ENCODE data around the gene TRAPPC2.
"Not testable (repeated sequence)": the region's sequence is repeated elsewhere in the genome, so short reads cannot be mapped to it uniquely, and the experiment has no call there.

The TRAPPC2 gene

DNA sequence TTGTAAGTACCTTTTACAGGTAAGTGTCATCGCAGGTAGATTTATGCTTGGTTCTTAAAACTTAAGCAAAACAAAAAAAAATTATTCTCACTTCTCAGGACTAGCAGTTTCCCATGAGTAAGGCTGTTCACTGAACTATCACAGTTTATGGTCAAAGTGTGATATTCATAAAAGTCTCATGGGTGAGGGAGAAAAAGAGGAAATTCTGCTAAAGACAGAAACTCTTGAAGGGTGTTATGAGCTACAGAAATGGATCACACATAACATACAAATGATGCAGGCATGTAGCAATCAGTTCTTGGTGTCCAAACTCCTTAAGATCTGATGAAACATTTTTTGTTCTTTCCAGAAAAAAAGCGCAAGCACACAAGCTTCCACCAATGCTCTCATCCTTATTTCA is 37.0 kb downstream of the TRAPPC2 start:
- no peak for DNase-seq

DNA sequence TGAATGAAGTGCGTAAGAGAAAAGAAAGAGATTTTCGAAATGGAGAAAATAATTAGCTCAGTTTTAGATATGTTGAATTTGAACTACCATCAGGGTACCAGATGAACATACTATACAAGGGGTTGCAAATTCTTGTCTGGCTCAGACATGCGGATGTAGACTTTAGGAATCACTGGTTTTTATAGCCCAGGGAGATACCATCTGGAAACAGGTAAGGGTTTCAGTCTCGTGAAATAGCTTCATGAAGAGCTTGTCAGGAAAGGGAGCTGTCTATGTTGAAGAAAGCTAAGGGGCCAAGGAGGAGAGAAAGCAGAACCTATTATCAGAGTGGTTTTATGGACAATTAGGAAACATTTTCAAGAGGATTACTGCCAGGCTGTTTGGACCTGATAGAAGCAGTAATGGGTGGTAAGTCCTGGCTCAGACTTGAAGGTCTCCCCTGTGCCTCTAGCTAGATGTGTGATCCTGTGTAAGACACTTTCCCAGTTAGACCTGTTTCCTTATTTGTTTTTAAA is 38.8 kb downstream of the TRAPPC2 start:
- DNase-seq = no peak

DNA sequence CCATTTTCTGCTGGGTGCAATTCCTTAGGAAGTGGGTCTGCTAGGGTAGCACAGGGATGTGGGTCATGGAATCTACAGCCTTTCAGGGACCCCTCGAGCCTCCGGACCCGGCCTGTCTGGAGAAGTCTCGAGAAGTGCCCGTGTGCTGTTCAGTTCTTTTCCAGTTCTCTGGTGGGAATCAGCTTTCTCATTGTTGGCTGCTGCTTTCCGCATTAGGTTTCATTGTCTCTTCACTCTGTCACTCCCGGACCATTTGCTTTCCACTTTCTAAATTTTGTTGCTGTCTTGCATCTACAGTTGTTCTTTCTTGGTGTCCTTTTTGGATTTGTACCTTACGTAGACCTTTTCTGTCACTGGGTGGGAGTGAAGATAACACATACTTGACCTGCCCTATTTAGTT is 39.4 kb downstream of the TRAPPC2 start:
- DNase-seq = no peak

DNA sequence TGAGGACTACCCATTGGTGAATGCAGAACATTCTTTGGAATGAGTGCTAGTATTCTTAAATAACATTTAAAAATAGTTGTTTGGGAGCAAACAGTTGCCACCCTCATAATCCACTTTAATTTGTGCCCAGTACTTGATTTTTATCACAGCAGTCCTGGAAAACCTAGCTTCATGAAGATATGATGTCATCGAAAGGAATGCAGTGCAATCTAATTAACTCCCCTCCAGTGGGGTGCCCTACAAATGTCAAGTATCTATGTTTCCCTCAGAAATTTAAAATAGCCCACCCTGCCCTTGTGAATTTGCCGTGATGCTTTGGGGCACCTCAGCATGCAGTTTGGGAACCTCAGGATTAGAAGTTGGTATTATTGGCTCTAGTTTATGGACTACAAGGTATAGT is 40.1 kb downstream of the TRAPPC2 start:
- DNase-seq = no peak

DNA sequence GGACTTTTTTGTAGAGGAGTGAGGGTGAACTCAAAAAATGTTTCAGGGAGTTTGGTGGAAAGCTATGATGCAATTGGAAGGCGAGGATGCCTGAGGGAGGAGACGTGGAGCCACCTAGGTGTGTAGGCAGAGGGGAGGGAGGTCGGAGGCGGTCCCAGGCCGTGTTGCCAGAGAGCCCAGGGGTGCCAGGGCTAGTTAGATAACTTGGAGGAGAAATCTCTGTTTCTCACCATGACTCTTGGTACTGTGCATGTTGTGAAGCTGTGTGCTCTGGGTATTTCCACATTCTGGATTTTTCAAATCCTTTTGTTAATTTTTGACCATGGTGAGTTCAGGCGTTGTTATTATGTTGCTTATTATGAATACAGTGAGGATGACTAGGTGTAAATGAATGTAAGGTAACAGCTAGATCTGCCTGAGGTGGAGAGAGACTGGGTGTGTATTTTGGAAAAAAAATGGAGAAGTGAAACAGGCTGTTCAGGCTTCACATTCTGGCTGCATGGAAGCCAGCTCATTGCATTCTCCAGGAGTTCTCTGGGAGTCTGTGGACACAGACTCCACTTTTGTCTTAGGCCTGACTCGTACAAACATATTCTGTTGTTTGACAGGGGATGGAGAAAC is 41.0 kb downstream of the TRAPPC2 start:
- DNase-seq = peak; percentile 79

DNA sequence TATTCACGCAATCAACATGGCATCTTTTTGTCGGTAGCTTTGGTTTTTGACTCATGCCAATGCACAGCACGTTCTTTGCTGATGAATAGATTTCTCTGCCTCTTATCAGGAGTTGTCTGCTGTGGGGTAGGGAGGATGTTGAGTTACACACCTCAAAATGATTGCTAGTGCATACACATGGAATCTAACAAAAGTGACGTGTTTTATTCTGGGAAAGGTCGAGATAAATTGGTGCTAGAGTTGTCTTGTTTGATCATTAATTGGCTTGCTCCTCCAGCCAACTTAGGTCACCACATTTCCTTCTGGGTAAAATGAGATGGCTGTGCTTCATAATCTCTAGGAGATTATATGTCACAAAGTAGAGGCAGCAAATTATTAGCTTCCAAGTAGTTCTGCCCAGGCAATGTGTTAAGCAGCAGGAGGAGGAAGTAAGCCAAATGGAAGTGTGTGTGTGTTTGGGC is 41.6 kb downstream of the TRAPPC2 start:
- DNase-seq = peak; percentile 86

DNA sequence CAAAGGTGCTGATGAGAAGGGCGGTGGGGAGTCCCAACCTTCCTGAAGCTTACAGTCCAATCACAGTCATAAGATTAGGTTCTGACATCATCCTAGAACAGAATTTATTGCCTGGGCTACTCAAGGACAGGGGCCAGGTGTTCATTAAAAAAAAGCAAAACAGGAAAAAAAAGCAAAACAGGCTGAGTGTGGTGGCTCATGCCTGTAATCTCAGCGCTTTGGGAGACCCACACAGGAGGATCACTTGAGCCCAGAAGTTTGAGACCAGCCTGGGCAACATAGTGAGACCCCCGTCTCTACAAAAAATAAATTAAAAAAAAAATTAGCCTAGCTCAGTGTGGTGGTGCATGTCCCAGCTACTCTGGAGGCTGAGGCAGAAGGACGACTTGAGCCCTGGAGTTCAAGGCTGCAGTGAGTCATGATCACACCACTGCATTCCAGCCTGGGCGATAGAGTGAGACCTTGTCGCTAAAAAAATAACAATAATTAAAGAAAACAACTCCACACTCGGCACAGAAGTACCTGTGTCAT is 42.5 kb downstream of the TRAPPC2 start:
- peak; percentile 27 for DNase-seq

DNA sequence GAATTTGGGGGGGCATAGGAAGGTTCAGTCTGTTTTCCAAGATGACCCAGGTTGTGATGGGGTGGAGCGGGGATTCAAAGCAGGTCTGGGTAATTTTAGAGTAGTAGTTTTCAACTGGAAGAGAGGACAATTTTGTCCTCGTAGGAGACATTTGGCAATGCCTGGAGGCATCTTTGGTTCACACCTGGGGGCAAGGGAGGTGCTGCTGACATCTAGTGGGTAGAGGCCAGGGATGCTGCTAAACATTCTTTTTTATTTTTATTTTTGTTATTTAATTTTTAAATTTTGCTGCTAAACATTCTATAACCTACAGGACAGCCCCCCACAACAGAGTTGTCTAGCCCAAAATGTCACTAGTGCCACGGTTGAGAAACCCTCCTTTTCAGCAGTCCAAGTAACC is 43.6 kb downstream of the TRAPPC2 start:
- no peak for DNase-seq

DNA sequence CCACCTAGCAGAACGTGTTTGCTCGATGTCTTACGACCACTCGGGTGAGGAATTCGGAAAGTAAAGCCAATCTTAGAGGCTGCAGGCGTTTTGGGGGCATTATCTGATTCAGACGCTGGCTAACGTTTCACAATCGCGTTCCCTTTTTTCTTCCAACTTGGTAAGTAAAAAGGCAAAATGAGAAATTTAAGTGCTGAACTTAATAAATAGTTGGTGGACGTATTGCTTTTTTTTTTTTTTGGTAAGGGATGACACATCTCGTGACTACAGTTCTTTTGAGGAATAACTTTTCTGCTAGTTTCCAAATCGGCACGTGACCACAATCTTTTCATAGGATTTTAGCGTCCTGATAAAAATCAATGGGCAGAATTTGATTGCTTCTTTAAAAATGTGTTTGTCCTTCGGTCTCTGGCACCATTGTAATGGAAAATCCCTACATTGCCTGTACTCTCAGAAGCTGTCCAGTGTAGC is 44.6 kb downstream of the TRAPPC2 start:
- no peak for DNase-seq

DNA sequence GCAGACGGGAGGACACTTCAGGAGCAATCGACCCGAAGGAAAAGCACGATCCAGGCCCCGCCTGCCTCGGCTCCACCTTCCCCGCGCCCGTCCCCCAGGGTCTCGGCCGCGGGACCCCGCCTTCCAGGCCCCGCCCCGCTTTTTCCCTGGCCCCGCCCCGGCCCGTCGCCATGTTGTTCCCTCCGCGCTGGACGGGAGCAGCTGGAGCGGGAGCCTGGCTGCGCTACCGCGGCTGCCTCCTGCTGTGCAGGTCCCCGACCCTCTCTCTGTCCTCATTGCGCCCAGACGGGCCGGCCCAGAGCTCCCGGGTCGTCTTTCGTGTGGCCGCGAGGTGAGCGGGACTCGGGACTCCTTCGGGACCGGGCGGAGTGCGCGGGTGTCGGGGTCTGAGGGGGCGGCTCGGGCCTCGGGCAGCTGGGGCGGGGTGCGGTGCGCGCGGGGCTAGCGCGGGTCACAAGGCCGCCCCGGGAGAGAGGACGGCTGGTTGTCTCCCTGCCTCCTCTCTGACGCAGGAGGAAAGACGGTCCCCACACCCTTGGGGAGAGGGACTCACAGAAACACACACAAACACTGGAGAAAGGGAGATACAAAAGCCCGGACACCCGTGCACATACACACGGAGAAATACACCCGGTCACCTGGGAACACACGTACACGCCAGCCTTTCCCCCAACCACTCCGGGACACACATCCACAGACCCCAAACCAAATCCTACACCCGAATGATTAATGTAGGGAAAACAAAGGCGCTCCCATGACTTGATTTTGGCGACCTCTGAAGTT is 45.3 kb downstream of the TRAPPC2 start, which contains the start of gene RAB9A:
RAB9A (plus strand) TSS at position 171 of the 783 bp plus-strand sequence. CDS start 19,619 bp downstream, outside the sequence.
- peak; percentile 41 for DNase-seq

DNA sequence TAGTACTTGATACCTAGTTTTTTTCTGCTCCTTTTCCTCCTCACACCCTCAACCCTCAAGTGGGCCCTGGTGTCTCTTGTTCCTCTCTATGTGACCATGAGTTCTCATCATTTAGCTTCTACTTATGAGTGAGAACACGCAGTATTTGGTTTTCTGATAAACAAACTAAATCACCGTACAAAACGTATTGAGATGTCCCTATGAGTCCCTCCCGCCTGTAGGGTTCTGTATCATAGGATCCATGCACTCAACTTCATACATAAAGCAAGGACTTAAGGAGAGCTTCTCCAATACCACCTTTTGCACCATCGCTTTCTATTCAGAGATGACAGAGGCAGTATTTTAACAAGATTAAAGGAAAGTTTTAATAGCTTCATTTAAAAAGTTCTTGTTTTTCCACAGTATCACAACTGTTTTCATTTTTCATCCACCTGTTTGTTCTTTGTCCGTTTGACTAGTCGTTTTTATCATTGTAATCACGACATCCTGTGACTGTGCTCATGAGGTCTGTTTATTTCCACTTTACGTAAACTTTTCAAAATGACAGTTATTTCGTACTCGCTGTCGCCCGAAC is 45.9 kb downstream of the TRAPPC2 start:
- DNase-seq = no peak

DNA sequence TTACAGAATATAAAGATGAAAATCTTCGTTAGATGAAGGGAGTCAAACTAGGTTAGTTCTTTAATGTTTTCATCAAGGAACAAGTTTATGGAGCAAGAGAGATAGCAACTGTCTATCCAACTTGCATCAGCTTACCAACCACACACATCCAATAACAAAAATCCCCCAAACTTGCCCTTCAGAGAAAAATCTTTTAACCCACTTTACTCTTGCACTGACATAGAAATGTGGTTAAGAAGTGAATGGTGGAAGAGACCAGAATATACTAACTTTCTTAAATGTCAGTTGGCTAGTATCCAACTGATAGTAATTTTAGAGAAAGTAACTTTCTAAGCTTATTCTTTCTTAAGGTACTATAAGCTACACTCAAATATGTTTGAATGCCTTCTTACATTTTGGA is 47.2 kb downstream of the TRAPPC2 start:
- DNase-seq = no peak

DNA sequence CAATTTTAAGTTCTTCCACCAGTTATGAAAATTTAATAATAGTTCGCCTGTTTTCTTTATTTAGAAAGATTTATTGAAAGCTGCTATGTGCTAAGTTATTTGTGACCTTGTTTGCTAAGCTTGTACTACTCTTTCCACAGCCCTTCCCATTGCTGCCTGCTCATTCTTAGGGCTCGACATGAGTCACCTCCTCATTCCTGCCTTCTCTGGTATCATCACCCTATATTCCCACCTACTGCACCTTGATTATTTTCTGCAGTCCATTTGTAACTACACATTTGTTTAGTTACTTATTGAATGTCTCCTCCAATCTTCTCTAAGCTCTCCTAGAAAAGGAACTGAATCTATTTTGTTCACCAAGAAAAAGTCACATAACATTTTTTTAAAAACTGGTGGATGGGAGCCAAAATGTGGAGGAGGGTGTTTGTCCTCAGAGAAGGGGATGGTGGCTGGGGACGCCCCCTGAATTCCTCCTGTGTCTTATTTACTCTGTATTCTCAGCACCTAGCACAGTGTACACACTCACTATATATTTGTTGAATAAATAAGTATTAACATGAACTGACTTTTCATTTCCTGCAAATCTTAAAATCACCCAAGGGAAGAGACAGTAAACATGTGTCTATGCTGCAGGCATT is 49.2 kb downstream of the TRAPPC2 start:
- peak; percentile 55 for DNase-seq

DNA sequence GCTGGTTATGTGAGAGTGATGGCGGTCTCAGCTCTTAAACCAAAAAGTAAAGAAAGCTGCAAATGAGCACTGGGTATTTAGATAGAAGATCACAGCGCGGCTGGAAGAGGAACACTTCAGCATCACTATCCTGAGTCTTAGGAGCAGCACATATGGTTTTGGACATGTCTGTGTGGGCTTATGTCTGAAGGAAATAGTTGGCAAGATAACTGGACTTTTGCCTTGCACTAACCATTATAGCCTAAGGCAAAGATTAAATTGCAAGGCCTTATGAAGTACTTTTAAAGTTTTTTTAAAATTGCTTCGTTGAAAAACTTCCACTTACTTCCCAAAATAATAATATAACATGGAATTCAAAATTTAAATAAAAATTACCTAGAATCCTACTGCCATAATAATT is 50.1 kb downstream of the TRAPPC2 start:
- DNase-seq = no peak

DNA sequence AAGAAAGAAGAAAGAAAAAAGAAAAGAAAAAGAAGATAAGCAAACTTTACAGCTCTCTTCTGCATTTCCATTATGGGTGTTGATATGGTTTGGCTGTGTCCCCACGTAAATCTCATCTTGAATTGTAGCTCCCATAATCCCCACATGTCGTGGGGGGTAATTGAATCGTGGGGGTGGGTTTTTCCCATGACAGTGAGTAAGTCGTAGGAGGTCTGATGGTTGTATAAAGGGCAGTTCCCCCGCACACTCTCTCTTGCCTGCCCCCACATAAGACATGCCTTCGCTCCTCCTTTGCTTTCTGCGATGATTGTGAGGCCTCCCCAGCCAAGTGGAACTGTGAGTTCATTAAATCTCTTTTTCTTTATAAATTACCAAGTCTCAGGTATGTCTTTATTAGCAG is 52.8 kb downstream of the TRAPPC2 start:
- no peak for DNase-seq

DNA sequence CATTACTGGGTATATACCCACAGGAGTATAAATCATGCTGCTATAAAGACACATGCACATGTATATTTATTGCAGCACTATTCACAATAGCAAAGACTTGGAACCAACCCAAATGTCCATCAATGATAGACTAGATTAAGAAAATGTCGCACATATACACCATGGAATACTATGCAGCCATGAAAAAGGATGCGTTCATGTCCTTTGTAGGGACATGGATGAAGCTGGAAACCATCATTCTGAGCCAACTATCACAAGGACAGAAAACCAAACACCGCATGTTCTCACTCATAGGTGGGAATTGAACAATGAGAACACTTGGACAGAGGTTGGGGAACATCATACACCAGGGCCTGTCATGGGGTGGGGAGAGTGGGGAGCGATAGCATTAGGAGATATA is 54.7 kb downstream of the TRAPPC2 start:
- DNase-seq = not testable (repeated sequence)

DNA sequence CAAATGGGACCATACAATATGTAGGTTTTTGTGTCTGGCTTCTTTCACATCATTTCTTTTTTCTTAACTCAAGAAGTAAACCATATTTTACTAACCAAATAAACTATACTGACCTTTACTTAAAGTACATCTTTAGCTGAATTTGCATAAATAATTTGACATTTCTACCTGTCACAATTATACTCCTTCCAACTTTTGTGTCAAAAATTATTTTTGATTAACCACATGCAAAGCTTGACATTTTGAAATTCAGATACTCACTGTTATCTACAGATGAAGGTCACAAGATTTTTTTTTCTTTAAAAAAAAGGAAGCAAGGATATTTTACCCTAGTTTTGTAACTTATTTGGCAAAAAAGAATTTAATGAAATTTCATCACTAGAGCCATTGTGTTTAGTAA is 57.5 kb downstream of the TRAPPC2 start:
- DNase-seq = no peak

DNA sequence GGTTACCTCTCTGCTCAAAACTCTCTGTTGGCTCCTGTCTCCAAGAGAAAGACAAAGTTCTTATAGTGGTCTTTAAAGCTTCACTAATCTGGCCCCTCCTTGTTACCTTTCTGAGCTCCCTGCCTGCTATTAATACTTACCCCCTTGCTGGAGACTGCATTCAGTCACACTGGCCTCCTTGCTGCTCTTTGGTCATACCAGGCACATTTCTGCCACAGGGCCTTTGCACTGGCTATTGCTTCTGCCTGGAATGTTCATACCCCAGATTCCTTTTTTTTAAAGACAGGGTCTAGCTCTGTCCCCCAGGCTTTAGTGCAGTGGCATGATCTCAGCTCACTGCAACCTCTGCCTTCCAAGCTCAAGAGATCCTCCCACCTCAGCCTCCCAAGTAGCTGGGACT is 61.4 kb downstream of the TRAPPC2 start:
- DNase-seq = no peak

DNA sequence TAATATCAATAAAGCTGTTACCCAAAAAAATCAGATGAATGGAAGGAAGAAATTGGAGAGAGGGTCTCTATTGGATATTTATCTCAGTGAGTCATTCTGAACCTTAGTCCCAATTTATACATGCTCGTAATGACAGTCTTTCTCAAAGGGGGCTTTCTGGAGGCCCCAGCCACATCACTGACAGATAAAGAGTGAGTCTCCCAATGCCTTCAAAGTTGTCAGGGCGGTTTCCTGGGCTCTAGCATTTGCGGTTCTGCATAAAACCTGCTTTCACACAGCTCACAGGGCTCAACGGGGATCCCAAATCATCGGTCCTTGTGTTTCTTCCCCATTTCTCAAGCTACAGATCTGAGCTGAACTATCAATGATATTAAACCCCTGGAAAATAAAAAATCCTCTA is 64.2 kb downstream of the TRAPPC2 start:
- DNase-seq = no peak

DNA sequence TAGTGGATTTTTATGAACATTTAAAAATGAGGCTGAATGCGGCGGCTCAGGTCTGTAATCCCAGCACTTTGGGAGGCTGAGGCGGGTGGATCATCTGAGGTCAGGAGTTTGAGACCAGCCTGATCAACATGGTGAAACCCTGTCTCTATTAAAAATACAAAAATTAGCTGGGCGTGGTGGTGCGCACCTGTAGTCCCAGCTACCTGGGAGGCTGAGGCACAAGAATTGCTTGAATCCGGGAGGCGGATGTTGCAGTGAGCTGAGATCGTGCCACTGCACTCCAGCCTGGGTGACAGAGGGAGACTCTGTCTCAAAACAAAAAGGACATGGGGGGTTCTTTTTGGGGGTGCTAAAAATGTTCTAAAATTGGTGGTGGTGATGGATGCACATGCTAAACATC is 64.7 kb downstream of the TRAPPC2 start:
- DNase-seq = not testable (repeated sequence)

DNA sequence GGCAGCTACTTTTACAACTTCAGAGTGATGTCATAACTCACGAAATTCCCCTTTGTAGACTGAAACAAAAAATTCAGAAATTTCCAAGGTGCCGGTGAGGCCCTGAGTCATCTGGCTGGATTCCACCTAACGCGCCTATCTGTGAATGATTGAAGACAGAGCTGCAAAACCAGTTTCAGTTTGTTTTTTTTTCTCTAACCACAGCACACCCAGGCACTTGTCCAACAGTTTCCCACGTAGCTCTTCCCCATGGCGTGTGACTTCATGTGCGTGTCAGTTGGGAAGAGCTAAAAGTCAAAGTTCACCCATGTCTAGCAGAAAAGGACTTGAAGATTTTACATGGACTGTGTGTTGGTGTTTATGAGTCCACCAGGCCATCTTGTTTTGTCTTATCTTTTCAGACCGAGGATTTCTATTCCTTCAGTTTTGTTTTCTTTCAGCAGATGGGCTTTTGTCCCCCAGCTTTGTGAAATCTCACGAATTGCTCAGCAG is 65.1 kb downstream of the TRAPPC2 start:
- DNase-seq = peak; percentile 85

DNA sequence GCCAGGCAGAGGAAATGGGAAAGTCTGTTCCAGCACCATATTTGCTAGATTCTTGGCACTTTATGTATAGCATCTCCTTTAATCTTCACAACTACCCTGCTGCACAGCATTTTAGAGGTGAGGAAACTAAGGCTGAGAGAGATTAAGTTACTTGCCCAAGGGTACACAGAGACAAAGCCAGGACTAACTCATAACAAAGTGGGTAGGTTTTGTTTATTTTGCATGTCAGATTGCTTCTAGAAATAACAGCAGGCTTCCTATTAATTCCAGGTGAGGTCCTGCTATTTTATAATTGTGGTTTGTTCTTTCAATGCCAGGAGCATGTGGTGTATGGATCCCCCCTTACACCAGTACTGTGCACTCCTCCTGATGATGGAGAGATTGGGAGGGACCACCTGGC is 66.5 kb downstream of the TRAPPC2 start:
- no peak for DNase-seq

DNA sequence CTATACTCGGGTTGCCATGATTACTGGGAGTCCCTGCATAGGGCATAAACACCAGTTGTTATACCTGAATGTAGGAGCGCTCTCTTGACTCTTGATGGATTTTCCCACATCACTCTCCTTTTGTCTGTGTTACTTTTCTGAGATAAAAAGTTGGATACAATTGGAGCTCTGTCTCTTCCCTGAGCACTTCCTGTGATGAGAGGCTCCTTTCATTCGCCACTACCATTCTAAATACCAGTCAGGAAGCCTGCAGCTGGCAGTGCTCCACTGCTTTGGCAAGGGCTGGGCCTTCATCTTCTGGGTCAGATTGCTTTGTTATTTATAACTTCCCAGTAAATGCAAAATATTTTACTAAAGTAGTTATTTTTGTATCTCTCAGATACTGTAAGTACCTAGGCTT is 67.6 kb downstream of the TRAPPC2 start:
- DNase-seq = peak; percentile 13

Measured in NCI-H226 (cell line).